Kidney (tissue), 14 donors: Measurements from ENCODE around the gene SDK1. TPM values are rescaled to one million over a fixed set of nuclear protein-coding genes. Genes with fewer than 3 reads are reported as not detected.

ENCODE experiments used
- DNase-seq, 5 donors: peaks; one replicate each; pipeline ENCODE4 v3.0.0-alpha.2; 2013 to 2020
- FAIRE-seq: peaks from 2 replicates; lab custom pipeline; 2012; peaks lifted over from hg19 to GRCh38; lab: Jason Lieb, UNC
- H3K27ac ChIP-seq, 2 donors: one replicate each; pipeline ENCODE4 v1.7.0; 2013; ENCODE audit warnings: low read depth in 2 of 2, low read length in 2 of 2, inconsistent platforms in 1 of 2
- H3K27me3 ChIP-seq: one replicate; pipeline ENCODE4 v1.7.1; 2013; ENCODE audit warnings: low read length, inconsistent platforms; ENCODE audit not compliant: control insufficient read depth, insufficient read depth
- H3K36me3 ChIP-seq, 3 donors: one replicate each; pipeline versions ENCODE4 v1.7.0 to v1.7.1; 2013; ENCODE audit warnings: low read length in 3 of 3, control low read depth in 1 of 3, inconsistent platforms in 1 of 3; ENCODE audit not compliant: insufficient read depth in 3 of 3, control insufficient read depth in 2 of 3
- H3K4me1 ChIP-seq, 3 donors: one replicate each; pipeline versions ENCODE4 v1.7.0 to v1.7.1; 2013; ENCODE audit warnings: low read length in 3 of 3, inconsistent platforms in 1 of 3, low read depth in 1 of 3; ENCODE audit not compliant: control insufficient read depth in 2 of 3, insufficient read depth in 2 of 3
- H3K4me3 ChIP-seq, 3 donors: one replicate each; pipeline versions ENCODE4 v1.7.0 to v1.8.1; 2013; ENCODE audit warnings: low read length in 3 of 3, control low read depth in 1 of 3, inconsistent platforms in 1 of 3
- H3K9ac ChIP-seq, 3 donors: one replicate each; pipeline versions ENCODE4 v1.7.0 to v1.7.1; 2013; ENCODE audit warnings: low read length in 3 of 3, control low read depth in 1 of 3, inconsistent platforms in 1 of 3
- H3K9me3 ChIP-seq, 3 donors: one replicate each; pipeline versions ENCODE4 v1.7.0 to v1.7.1; 2013; ENCODE audit warnings: low read length in 3 of 3, control low read depth in 1 of 3, inconsistent platforms in 1 of 3; ENCODE audit not compliant: control insufficient read depth in 2 of 3, insufficient read depth in 1 of 3
- CTCF ChIP-seq: IDR thresholded peaks from 3 replicates; pipeline ENCODE4 v1.5.1; 2012; ENCODE audit warnings: mild to moderate bottlenecking, moderate library complexity, borderline replicate concordance; ENCODE audit not compliant: insufficient read depth; ENCODE audit errors: extremely low read depth
- intact Hi-C: fragments of 100-400 bp; cut with DNase I; formaldehyde crosslinking; loops from one replicate; pipeline ENCODE4 v1.11.1; 2022
- polyA plus RNA-seq: library from polyadenylated mRNA; stranded (reverse); fragments of 350-450 nt; fragmentation: Illumina TruSeq; extraction: RNeasy Lipid Tissue Mini Kit (QIAGEN cat#74804); gene quantifications from one replicate; pipeline ENCODE4 v1.2.3, GENCODE V29; 2014; ENCODE audit warnings: low read depth, low replicate concordance; ENCODE audit not compliant: insufficient read depth
- total RNA-seq: library from RNA; stranded (reverse); fragmentation: NEBNext Ultra II Directional; extraction: Animal tissue kit (Norgen Biotek cat#: 25700); gene quantifications from one replicate; pipeline ENCODE4 v1.2.1, GENCODE V29; 2021
- donor health status: control.
- donor health status: control.
- donor health status: control.
- donor health status: control.
- donor health status: control.
- donor health status: DM: yes; HTN: yes; CAD: no.
- donor health status: Normal renal cell carcinoma (clear cell type).

Gene SDK1
- total and polyA plus RNA-seq, 2 donors from 2014 or later = 2.0 to 38.3 TPM

- intact Hi-C loops = no loop called here
- Histone ChIP-seq H3K4me3 (no peak overlapping the region), H3K36me3 (no peaks in the 10 kb centered on the region), H3K4me1 (no peaks in the 10 kb centered on the region), H3K27ac (no peak overlapping the region), H3K9me3 (no peaks in the 10 kb centered on the region), H3K9ac (no peak overlapping the region), H3K27me3 (no peaks in the 10 kb centered on the region)
- DNase-seq (no peak), FAIRE-seq (no peak)
- TF ChIP-seq CTCF = no peak
These were observed 11.5 kb downstream of the SDK1 start for GRCh38 chr7:3312583-3312982.

GRCh38 chr7:3318874-3319273 is 17.8 kb downstream of the SDK1 start:
- TF ChIP-seq CTCF = no peak
- DNase-seq (no peak), FAIRE-seq (no peak)
- H3K4me3 ChIP-seq = no peak overlapping the region
- no peak overlapping the region for H3K9ac ChIP-seq
- intact Hi-C loops = no loop called here
- no peak overlapping the region for H3K27ac ChIP-seq
- H3K9me3 ChIP-seq = no peaks in the 10 kb centered on the region
- no peaks in the 10 kb centered on the region for H3K4me1 ChIP-seq
- no peaks in the 10 kb centered on the region for H3K27me3 ChIP-seq
- no peaks in the 10 kb centered on the region for H3K36me3 ChIP-seq

- H3K4me3 ChIP-seq = no peak overlapping the region
- no peak overlapping the region for H3K27ac ChIP-seq
- FAIRE-seq (no peak), DNase-seq (no peak)
- H3K27me3 ChIP-seq = no peaks in the 10 kb centered on the region
- no peaks in the 10 kb centered on the region for H3K36me3 ChIP-seq
- H3K9ac ChIP-seq = no peak overlapping the region
- H3K9me3 ChIP-seq = no peaks in the 10 kb centered on the region
- no peaks in the 10 kb centered on the region for H3K4me1 ChIP-seq
- intact Hi-C loops = no loop called here
- no peak for TF ChIP-seq CTCF
These were observed 20.2 kb downstream of the SDK1 start for GRCh38 chr7:3321206-3321605.

DNA sequence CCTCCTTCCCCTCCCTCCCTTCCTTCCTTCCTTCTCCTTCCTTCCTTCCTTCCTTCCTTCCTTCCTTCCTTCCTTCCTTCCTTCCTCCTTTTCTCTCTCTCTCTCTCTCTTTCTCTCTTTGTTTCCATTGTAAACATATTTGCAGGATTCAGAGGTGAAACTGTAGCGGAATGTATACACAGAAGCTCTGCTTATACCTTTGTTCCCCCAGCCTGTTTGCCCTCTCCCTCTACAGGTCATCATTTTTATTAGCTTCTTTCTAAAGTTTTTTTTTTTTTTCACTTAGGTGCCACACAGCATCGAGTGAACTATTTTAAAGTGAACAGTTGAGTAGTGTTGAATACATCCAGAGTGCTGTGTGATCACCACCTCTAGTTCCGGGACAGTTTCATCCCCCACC is 20.7 kb downstream of the SDK1 start:
- DNase-seq (no peak), FAIRE-seq (no peak)
- Histone ChIP-seq H3K27me3 (no peaks in the 10 kb centered on the region), H3K9ac (no peak overlapping the region), H3K4me1 (no peaks in the 10 kb centered on the region), H3K4me3 (no peak overlapping the region), H3K9me3 (no peaks in the 10 kb centered on the region), H3K27ac (no peak overlapping the region), H3K36me3 (no peaks in the 10 kb centered on the region)
- intact Hi-C loops = no loop called here
- TF ChIP-seq CTCF = no peak
